Endometrial microvascular endothelial cells (primary cell): Measurements from ENCODE around the gene ZNF423. TPM values are rescaled to one million over a fixed set of nuclear protein-coding genes. Genes with fewer than 3 reads are reported as not detected.
"Not testable (repeated sequence)": the region's sequence is repeated elsewhere in the genome, so short reads cannot be mapped to it uniquely, and the experiment has no call there.

Source experiments
- in situ Hi-C: cut with HindIII; loops from 2 replicates; pipeline ENCODE4 v1.10.0; 2017; ENCODE audit warnings: low sequenced_read_pairs, low pct_unique_long_range_greater_than_20kb; ENCODE audit errors: inconsistent ontology term
- total RNA-seq: library from RNA; depleted of rRNA; stranded (reverse); fragments of >200 nt; gene quantifications from one replicate; pipeline ENCODE4 v1.2.3, GENCODE V29; 2015; ENCODE audit errors: inconsistent ontology term

ZNF423 gene
- total RNA-seq, 1 donor from 2014 or later, result 1.2 TPM

GRCh38 chr16:49513040-49513439 lies 342.9 kb downstream of the ZNF423 start:
- in situ Hi-C loops, result no loop called here

- in situ Hi-C loops, result no loop called here
These were observed 345.1 kb downstream of the ZNF423 start for GRCh38 chr16:49510654-49511305.

GRCh38 chr16:49510141-49510540 lies 345.8 kb downstream of the ZNF423 start:
- in situ Hi-C loops, result no loop called here

- in situ Hi-C loops, result not testable (repeated sequence)
These were observed 349.6 kb downstream of the ZNF423 start for GRCh38 chr16:49506058-49507013.

- in situ Hi-C loops, result no loop called here
These were observed 350.4 kb downstream of the ZNF423 start for GRCh38 chr16:49505556-49505955.

GRCh38 chr16:49504626-49505025 lies 351.3 kb downstream of the ZNF423 start:
- in situ Hi-C loops, result no loop called here

DNA sequence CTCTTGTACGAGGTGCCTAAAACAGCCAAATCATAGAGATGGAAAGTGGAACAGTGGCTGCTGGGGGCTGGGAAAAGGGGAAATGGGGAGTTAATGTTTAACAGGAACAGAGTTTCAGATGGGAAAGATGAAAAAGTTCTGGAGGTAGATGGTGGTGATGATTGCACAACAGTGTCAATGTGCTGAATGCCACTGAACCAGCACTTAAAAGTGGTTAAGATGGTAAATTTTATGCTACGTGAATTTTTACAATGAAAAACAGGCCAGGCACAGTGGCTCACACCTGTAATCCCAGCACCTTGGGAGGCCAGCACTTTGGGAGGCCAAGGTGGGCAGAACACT lies 351.9 kb downstream of the ZNF423 start:
- in situ Hi-C loops, result no loop called here

DNA sequence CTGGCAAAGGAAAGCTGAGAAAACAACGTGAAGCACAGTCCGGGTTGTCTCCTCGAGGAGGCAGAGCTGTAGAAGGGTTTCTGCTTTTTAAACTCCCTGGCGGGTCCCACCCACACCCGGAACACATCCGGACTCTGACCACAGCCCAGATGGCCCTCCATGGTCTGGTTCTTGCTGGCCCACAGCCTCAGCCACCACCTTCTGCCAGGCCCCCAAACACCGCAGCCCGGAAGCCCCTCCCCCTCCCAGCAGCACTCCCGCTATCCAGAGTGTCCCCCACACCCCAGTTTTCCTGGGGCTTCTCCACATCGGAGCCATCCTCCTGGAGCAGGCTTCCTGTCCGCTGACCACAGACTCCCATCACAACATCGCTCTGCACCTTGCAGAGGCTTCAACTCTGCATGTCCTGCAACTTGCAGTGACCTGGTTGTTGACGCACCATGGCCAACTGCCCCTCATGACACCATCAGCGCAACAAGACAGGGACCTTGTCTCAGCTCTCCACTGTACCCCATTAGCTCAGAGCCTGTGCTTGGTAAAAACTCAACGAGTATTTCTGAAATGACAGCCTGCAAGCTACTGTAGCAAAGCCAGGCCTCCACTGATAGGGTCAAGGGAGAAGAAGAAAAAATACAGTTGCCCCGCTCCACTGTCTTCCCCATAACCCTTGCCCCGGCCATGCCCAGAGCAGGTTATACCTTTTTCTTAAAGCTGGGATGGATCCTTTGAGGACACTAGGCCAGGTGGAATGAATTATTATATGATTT lies 352.5 kb downstream of the ZNF423 start:
- in situ Hi-C loops, result no loop called here

- in situ Hi-C loops, result no loop called here
These were observed 353.6 kb downstream of the ZNF423 start for GRCh38 chr16:49502136-49502881.

GRCh38 chr16:49499869-49500610 lies 355.9 kb downstream of the ZNF423 start:
- in situ Hi-C loops, result no loop called here

GRCh38 chr16:49499414-49499785 lies 356.5 kb downstream of the ZNF423 start:
- in situ Hi-C loops, result no loop called here

DNA sequence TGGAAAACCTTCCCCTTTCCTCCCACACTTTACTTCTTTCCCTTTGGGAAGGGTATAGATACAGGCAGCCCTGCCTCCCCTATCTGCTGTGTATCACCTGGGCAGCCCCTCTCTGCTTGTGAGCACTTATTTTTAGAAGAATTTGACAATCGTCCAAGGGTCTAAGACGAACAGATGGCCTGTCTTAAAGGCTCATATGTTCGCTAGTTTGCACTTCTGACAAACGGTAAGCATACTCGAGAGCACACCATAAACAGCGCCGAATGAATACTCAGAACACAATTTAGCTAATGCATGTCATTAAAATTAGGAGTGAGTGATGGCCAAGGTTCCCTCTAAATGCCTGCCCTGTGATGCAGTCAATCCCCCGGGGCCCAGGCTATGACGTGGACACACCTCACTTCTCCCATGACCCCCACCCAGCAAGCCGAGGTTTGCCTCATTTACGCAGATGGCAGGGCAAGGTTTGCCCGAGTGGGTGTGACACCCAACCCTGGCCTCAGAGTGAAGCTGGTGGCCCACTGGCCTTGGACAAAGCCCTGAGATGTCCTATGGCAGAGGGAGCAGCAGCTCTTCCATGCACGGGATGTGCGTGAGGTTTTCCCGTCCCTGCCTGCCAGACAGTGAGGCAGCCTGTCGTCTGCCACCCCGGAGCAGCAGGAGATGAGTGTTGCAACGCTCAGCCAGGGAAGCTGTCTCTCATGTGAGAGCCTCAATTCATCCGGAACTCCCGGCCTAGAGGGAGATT lies 357.1 kb downstream of the ZNF423 start:
- in situ Hi-C loops, result no loop called here

DNA sequence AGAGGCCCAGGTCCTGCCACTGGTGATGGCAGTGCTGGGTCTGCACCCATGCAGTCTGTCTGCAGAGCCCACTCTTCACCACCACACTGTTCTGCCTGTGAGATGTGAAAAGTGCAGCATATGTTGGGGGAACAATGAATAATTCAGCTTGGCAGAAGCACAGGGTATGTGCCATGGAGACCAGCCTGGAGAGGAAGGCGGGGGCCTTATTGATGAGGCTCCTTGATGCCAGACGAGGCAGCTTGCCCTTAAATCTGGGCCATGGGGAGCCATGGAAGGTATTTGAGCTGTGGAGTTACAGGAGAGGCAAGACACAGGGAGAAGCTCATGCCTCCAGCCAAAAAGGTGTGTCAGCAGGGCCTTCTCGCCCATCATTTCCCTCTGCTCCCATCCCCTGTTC lies 357.6 kb downstream of the ZNF423 start:
- in situ Hi-C loops, result no loop called here

GRCh38 chr16:49497466-49497865 lies 358.4 kb downstream of the ZNF423 start:
- in situ Hi-C loops, result no loop called here

- in situ Hi-C loops, result no loop called here
These were observed 359.3 kb downstream of the ZNF423 start for GRCh38 chr16:49496656-49497055.

GRCh38 chr16:49495596-49496355 lies 360.1 kb downstream of the ZNF423 start:
- in situ Hi-C loops, result no loop called here
